Measurements from ENCODE around the gene CCDC39. TPM values are rescaled to one million over a fixed set of nuclear protein-coding genes. Genes with fewer than 3 reads are reported as not detected.

The CCDC39 gene
- total RNA-seq, 1 donor from 2014 or later: not detected

- no peak for FAIRE-seq
- H3K4me3 ChIP-seq (ENCODE audit: low read depth, low read length): no peak overlapping the region
- peaks cover 2% of the 10 kb centered on the region for H3K36me3 ChIP-seq (ENCODE audit: control insufficient read depth, insufficient read depth, low read length)
- TF ChIP-seq CTCF (IDR thresholded peaks at IDR 0.05; ENCODE audit: insufficient read depth, low read length, severe bottlenecking): no peak
- DNase-seq (ENCODE audit: low read depth): peak; percentile 20
- H3K27me3 ChIP-seq (ENCODE audit: control insufficient read depth, insufficient read depth, low read length): no peaks in the 10 kb centered on the region
Observed at GRCh38 chr3:180612364-180612763, 66.9 kb downstream of the CCDC39 start.

GRCh38 chr3:180611006-180611405 lies 68.3 kb downstream of the CCDC39 start:
- H3K4me3 ChIP-seq (ENCODE audit: low read depth, low read length): no peak overlapping the region
- FAIRE-seq (no peak), DNase-seq (ENCODE audit: low read depth) (no peak)
- H3K36me3 ChIP-seq (ENCODE audit: control insufficient read depth, insufficient read depth, low read length): peaks cover 4% of the 10 kb centered on the region
- H3K27me3 ChIP-seq (ENCODE audit: control insufficient read depth, insufficient read depth, low read length): no peaks in the 10 kb centered on the region
- no peak for TF ChIP-seq CTCF (IDR thresholded peaks at IDR 0.05; ENCODE audit: insufficient read depth, low read length, severe bottlenecking)

- no peak for FAIRE-seq
- DNase-seq (ENCODE audit: low read depth): peak; percentile 89
- Histone ChIP-seq H3K36me3 (ENCODE audit: control insufficient read depth, insufficient read depth, low read length) (peaks cover 2% of the 10 kb centered on the region), H3K4me3 (ENCODE audit: low read depth, low read length) (peak within 1 kb of the TSS; percentile 85), H3K27me3 (ENCODE audit: control insufficient read depth, insufficient read depth, low read length) (no peaks in the 10 kb centered on the region)
- no peak for TF ChIP-seq CTCF (IDR thresholded peaks at IDR 0.05; ENCODE audit: insufficient read depth, low read length, severe bottlenecking)
Observed at GRCh38 chr3:180601688-180602666, 77.3 kb downstream of the CCDC39 start, which contains the start of gene TTC14. Gene TTC14, plus strand, starts transcription at chr3:180602163. Its CDS starts 99 bp downstream, at chr3:180602262.

GRCh38 chr3:180600473-180600872 lies 78.8 kb downstream of the CCDC39 start:
- no peaks in the 10 kb centered on the region for H3K36me3 ChIP-seq (ENCODE audit: control insufficient read depth, insufficient read depth, low read length)
- FAIRE-seq: no peak
- H3K27me3 ChIP-seq (ENCODE audit: control insufficient read depth, insufficient read depth, low read length): no peaks in the 10 kb centered on the region
- TF ChIP-seq CTCF (IDR thresholded peaks at IDR 0.05; ENCODE audit: insufficient read depth, low read length, severe bottlenecking): no peak
- no peak overlapping the region for H3K4me3 ChIP-seq (ENCODE audit: low read depth, low read length)
- DNase-seq (ENCODE audit: low read depth): no peak

GRCh38 chr3:180595559-180595935 lies 83.7 kb downstream of the CCDC39 start:
- no peaks in the 10 kb centered on the region for H3K36me3 ChIP-seq (ENCODE audit: control insufficient read depth, insufficient read depth, low read length)
- H3K4me3 ChIP-seq (ENCODE audit: low read depth, low read length): no peak overlapping the region
- DNase-seq (ENCODE audit: low read depth): no peak
- no peak for FAIRE-seq
- H3K27me3 ChIP-seq (ENCODE audit: control insufficient read depth, insufficient read depth, low read length): no peaks in the 10 kb centered on the region
- TF ChIP-seq CTCF (IDR thresholded peaks at IDR 0.05; ENCODE audit: insufficient read depth, low read length, severe bottlenecking): no peak

Data from bronchial epithelial cell (primary cell).